HG03520 (cell line): ENCODE measurements around the gene LRRN4.
A peak's percentile ranks its signal among the peaks of the same experiment; 100 is the strongest.
"Not testable (repeated sequence)": the region's sequence is repeated elsewhere in the genome, so short reads cannot be mapped to it uniquely, and the experiment has no call there.

Source experiments
- ATAC-seq: cut with Tn5 transposase; IDR thresholded peaks from one replicate; pipeline ENCODE4 v1.9.1; 2021; ENCODE audit warnings: mild to moderate bottlenecking, moderate library complexity; ENCODE audit not compliant: unreplicated experiment

LRRN4 gene

DNA sequence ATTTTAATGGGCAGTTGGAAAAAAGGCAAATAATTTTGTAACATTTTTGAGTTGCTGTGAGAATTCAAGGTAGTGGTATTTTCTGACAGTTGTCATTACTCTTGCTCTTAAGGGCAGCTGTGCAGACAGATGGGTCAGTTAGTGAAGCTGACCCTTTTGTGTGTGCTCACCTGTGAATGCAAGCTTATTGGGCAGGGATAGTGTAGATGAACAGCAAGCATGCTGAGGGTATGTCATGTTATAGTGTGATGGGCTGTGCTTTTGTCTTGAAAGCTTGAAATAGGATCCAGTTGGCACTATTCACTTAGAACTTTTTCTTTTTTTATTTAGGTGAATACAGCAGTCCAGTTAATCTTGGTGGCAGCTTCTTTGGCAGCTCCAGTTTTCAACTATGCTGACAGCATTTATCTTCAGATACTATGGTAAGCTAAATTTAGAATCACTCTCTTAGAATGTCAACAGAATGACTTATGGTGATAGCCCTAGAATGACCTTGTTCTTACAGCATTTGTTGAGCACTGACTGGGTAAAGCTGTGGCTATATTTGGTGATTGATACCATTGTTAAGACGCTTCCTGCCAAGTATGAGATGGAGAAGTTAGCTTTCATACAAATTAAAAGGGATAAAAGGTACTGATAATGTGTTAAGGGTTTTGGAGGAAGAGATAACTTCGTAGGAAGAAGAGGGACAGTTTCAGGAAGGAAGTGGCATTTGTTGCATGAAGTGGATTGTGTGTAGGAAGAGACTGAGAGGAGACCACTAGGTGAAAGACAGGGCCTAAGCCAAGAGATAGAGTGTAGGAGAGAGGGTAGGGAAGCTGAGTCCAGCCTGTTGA is 19.5 kb downstream of the LRRN4 start:
- no peak for ATAC-seq

DNA sequence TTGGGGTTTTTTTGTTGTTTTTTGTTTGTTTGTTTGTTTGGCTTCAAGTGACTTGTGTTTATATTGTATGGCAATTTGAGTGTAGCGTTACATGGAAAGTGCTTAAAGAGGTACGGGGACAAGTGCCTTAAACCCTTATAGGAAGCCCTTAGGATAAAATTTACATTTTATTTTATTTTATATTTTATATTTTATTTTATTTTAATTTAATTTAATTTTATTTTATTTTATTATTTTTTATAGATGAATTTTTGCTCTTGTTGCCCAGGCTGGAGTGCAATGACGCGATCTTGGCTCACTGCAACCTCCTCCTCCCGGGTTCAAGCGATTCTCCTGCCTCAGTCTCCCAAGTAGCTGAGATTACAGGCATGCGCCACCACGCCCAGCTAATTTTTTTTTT is 21.0 kb downstream of the LRRN4 start:
- ATAC-seq: not testable (repeated sequence)

GRCh38 chr20:6030453-6031080 is 23.3 kb downstream of the LRRN4 start:
- ATAC-seq: no peak

- ATAC-seq: no peak
Measured at GRCh38 chr20:6029538-6029937, 24.3 kb downstream of the LRRN4 start.

GRCh38 chr20:6028818-6029217 is 25.0 kb downstream of the LRRN4 start:
- ATAC-seq: no peak

DNA sequence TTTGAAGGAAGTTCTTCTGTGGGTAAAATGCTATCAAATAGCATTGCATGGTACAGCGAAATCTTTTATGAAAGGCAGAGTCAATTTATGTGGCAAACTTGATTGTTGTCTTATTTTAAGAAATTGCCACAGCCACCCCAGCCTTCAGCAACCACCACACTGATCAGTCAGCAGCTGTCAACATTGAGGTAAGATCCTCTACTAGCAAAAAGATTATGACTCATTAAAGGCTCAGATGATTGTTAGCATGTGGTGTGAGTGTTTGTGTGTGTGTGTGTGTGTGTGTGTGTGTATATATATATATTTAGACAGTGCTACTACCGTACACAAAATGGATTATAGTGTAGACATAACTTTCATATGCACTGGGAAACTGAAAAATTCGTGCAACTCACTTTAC is 27.8 kb downstream of the LRRN4 start:
- no peak for ATAC-seq

- ATAC-seq: no peak
Measured at GRCh38 chr20:6024768-6025167, 29.1 kb downstream of the LRRN4 start.

GRCh38 chr20:6017880-6018279 is 36.0 kb downstream of the LRRN4 start:
- ATAC-seq: no peak

- no peak for ATAC-seq
Measured at GRCh38 chr20:6017467-6017866, 36.4 kb downstream of the LRRN4 start.

- ATAC-seq: no peak
Measured at GRCh38 chr20:6014957-6015356, 38.9 kb downstream of the LRRN4 start.

DNA sequence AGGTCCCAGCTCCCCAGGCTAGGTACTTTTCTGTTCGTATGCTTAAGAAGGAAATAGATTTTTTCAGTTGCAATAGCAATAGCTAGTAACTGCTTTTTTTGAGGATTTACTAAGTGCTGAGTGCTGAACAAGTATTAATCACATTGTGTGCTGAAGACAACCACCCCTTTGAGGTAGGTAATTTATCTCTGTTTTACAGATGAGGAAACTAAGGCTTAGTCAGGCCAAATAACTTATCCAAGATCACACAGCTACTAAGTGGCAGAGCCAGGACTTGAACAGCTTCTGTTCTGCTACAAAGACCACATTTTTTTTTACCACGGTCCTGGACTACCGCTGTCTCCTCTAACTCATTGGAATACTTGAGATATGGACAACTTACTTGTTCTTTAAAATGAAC is 39.8 kb downstream of the LRRN4 start:
- ATAC-seq: no peak

- ATAC-seq: no peak
Measured at GRCh38 chr20:6012179-6012578, 41.7 kb downstream of the LRRN4 start.

DNA sequence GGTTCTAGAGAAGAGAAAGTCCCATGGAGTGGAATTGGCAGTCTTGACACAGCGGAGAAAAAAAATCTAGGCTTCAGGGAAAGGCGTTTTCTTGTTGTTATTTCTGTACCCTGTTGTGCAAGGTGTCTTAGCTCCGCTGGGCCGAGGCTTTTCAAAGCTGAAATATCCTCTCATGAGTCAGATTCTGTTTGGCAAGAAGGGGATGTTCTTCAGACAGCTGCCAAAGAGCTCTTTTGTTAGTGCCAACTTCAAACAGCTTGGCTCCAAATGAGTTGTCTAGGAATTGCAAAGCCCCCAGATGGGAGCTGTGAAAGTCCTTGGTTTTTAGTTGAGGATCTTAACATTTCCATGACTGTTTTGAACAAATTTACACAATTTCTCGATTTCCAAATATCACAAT is 45.6 kb downstream of the LRRN4 start:
- ATAC-seq: no peak

DNA sequence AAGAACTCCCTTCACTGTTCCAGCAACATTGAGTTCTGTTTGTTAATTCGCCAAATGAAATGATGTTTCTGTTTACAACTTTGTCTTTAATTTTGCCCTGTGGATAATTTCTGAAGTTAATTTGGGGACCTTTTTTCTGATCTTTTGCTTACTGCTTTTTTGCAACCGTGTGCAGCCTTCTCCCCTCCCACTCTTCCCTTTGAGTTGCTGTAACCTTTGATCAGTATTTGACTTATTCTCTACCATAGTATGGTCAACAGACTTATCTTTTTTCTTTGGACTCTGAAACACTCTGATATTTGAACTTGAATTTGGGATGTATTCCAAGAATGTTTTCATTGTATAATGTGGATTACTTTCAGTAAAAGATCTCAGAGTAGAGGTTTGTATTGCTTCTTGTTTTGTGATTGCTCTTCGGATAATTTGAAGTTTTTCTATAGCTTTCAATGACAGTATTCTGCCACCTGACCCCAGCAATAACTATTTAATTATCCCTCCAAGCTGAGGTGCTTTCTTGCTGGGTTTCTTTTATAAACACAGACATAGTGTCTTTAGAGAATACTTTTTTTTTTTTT is 46.2 kb downstream of the LRRN4 start:
- ATAC-seq: no peak

- no peak for ATAC-seq
Measured at GRCh38 chr20:6007094-6007528, 46.7 kb downstream of the LRRN4 start.

DNA sequence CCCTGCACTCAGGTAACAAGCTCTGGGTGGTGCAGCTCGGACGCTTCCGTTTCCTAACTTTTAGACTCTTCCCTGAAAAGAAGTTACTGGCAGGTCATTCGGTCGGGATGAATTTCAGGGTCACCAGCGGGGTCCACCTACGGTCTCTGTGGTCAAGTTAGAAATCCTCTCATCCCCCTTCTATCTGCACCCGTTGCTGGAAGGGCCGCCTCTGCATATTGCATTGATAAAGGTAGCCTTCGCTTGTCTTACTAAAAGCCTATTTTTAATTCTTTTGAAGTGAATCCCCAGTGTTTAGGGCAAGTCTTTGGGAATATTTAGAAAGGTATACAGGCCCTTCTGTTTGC is 47.3 kb downstream of the LRRN4 start:
- no peak for ATAC-seq

DNA sequence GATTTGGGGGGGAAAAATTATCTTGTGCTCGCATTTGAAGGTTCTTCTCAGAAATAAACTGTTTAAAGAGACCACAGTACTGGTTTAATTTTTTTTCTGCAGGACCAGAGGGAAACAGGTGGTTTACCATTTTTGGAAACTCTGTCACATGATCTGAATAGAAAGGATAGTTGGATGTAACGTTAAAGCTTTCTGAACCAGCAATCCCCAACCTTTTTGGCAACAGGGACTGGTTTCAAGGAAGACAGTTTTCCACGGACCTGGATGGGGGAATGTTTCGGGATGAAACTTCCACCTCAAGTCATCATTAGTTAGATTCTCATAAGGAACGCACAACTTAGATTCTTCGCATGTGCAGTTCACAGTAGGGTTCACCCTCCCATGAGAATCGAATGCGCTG is 53.0 kb downstream of the LRRN4 start:
- ATAC-seq: no peak

- no peak for ATAC-seq
Measured at GRCh38 chr20:5999783-6000182, 54.1 kb downstream of the LRRN4 start.

- peak; percentile 95 for ATAC-seq
Measured at GRCh38 chr20:5996765-5997164, 57.1 kb downstream of the LRRN4 start.

GRCh38 chr20:5991623-5992441 is 62.0 kb downstream of the LRRN4 start:
- ATAC-seq: no peak

DNA sequence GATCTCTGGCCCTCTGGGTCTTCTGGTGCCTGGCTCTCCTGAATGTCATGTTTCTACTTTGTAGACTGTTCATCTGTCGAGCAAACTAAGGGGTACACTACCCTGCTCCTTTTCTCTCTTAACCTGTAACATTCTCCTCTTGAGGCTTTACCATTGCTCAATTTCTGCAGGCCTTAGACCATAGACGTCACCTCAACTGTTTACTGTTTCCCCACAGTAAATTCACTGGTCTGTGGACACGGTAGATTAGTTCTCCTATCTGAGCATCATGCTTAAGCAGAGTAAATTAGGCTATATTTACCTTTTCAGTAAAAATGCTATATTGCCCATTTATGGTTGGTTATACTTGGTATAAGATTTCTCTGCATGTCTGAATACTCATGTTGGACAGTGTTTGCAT is 62.9 kb downstream of the LRRN4 start:
- no peak for ATAC-seq
